Stimulated activated CD4-positive, alpha-beta T cell treated with anti-CD3 and anti-CD28 coated beads, TNF-alpha, amount 100 ng/mL, for 1 hour (primary cell): ENCODE data around the gene SPHK2.
"Not testable (repeated sequence)": the region's sequence is repeated elsewhere in the genome, so short reads cannot be mapped to it uniquely, and the experiment has no call there.

Experiments
- DNase-seq, 3 donors: peaks; one replicate each; pipeline ENCODE4 v3.0.0-alpha.2; 2020; ENCODE audit warnings: low read depth in 3 of 3, low spot score in 1 of 3

SPHK2 gene

DNA sequence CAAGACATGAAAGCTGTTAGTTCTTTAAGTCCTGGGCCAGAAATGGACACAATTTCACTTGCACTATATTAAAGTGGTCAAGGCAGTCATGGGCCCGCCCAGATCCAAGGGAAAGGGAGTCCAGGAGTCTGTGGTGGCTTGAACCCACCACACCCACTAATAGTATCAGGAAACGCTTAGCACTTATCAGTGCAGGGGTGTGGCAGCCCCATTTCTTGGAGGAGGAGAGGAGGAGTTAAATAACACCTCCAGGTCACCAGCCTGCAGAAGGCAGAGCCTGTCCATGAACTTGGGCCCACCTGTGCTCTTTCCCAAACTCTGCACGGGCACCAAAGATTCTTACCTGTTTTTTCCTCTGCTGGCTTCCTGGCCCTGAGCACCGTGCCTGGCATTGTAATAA is 58.9 kb downstream of the SPHK2 start:
- no peak for DNase-seq

DNA sequence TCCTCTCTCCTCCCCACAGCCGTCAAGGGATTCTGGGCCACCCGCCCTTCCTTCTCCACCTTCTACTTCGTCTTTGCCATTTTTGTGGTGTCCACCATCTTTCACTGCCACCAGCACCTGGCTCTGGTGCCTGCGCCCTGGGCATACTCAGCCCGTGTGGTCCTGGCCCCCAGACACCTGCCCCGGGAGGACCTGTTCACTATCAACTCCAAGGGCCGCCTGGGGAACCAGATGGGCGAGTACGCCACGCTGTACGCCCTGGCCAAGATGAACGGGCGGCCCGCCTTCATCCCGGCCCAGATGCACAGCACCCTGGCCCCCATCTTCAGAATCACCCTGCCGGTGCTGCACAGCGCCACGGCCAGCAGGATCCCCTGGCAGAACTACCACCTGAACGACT is 60.7 kb downstream of the SPHK2 start:
- not testable (repeated sequence) for DNase-seq
